GM19463 (cell line): ENCODE measurements around the gene CD248.

Source experiments
- ATAC-seq: cut with Tn5 transposase; IDR thresholded peaks from one replicate; pipeline ENCODE4 v1.9.1; 2021; ENCODE audit warnings: mild to moderate bottlenecking, moderate library complexity; ENCODE audit not compliant: unreplicated experiment

Gene CD248

DNA sequence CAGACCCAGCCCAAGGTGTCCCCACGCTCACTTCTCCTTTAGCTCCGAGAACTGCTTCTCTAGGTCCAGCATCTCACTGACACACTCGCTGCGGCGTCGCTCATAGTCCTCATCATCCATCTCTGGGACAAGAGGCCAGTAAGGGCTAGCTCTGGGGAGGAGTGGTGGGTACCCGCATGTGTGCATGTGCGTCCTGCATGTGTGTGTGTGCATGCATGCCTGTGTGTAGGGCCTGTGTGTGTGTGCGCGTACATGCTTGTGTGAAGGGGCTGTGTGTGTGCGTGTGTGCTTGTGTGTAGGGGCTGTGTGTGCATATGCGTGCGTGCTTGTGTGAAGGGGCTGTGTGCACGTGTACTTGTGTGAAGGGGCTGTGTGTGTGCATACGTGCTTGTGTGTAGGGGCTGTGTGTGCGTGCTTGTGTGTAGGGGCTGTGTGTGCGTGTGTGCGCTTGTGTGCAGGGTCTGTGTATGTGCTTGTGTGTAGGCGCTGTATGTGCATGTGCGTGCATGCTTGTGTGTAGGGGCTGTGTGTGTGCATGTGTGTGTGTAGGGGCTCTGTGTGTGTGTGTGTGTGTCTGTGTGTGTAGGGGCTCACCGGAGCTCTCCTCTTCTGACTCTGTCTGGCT is 24.8 kb upstream of the CD248 start:
- no peak for ATAC-seq

DNA sequence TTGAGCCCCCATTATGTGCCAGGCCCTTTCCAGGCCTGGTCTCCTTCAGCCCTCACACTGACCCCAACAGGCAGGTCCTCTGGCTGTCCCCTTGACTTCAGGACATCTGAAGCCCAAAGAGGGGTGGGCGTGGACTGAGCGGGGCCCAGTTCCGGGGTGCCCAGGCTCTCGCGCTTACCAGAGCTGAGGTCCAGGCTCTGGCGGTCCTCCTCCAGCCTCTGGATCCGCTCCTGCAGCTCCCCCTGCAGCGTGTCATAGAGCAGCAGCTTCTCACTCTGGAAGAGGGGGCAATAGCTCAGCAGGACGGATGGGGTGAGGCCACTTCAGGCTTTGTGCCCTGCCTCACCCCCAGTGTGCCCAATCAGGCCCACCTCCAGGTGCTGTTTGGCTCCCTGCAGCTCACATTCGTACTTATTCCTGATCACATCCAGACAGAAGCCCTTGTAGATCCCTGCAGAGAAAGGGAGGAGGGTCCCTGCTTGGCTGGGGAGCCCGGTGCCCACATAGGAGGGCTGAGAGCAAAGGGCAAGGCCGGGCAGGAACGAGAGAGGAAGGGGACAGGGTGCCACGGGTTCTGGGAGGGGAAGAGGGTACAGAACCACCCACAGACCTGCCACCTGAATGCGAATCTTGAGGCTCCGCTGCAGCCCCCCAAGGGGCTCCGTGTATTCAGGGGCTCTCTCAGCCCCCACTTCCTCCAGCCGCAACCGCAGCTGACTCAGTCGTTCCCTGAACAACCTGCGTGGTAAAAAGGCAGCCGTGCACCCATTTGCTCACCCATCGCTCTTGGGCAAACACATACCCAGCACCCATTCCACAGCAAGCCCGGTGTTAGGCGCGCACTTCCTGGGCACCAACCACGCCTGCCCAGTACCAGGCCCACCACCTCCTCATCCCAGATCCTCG is 24.0 kb upstream of the CD248 start:
- no peak for ATAC-seq

DNA sequence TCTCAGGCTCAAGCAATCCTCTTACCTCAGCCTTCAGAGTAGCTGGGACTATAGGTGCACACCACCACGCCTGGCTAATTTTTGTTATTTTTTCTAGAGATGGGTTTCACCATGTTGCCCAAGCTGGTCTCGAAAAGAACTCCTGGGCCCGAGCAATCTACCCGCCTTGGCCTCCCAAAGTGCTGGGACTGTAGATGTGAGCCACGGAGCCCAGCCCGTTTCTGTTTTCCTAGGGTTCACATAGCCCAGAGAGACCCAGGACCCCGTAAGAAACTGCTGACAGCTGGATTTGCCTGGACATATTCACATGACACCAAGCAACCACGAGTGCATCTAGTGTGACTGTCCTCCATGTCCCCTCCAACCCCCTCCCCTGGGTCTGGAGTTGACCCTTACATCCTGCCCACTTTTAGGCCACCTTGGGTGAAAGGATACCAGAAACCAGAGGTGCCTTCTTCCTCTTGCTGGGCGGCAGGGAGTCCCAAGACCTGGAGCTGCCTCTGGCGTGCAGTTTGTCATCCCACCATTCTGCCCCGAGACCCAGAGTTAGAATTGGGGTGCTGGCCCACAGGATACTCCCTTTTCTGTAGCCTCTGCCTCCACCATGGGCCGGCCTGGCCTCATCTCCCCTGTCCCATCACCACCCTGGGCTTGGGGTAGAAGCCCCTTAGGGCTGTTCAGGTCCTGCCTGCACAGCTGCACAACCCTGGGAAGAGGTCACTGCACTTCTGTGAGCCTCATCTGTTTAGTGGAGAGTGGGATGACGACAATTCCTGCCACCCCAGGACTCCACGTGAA is 23.0 kb upstream of the CD248 start:
- no peak for ATAC-seq

DNA sequence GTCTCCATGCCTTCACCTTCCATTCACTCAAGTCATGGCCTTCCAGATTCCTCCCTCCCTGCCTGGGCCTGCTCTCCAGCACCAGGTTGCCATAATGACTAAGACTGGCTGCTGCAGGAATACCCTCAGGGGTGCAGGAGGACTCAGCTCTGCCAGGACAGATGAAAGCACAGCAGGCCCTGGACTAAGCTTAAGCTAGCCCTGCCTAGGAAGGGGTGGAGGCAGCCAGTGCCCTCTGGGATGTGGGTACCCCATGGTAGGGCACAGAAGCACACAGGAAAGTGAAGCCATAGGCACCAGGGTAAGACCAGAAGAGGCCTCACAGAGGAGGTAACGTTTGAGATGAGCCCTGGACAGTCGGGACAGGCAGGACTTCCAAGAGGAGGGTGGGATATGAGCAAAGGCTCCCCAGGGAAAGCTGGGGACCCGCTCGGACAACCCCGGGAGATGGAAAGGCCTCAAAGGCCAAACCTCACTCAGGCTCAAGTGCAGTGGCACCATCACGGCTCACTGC is 22.4 kb upstream of the CD248 start:
- ATAC-seq, result no peak

DNA sequence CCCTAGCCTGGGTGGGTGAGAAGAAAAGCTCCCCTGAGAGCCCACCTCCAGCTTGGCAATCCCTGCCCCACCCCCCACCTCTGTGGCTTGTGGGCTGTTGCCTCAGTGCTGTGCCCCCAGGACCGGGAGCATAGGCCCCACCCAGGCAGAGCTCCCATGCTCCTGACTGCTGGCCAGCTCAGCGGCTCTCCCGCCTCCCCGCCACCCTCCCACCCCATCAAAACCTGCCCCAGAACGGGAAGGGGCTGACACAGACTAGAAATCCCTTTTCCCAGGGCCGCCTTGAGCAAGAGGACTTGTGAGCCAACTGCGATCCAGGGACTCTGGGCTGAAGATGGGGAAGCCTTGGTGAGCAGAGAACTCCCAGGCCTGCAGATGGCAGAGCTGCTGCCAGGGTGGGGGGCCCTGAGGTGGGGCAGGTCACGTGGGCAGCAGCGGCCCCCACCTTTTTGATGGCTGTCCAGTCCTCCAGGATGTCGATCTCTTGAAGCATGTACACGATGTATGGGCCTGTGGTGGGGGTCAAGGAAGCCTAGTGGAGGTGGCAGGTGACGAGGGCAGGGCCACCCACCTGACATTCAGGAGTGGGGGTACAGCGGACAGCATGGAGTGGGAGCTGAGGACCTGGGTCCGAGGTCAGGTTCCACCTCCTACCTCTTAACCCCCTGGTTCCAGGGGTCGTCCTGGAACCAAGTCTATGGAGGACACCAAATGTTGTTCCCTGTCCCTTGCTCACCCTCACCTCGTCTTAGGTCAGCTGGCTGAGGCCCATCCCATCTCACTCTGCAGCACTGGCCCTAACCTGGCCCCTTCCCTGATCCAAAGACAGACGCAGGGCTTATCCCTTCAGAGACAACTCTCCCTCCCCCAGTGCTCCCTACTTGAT is 21.7 kb upstream of the CD248 start:
- ATAC-seq, result no peak

DNA sequence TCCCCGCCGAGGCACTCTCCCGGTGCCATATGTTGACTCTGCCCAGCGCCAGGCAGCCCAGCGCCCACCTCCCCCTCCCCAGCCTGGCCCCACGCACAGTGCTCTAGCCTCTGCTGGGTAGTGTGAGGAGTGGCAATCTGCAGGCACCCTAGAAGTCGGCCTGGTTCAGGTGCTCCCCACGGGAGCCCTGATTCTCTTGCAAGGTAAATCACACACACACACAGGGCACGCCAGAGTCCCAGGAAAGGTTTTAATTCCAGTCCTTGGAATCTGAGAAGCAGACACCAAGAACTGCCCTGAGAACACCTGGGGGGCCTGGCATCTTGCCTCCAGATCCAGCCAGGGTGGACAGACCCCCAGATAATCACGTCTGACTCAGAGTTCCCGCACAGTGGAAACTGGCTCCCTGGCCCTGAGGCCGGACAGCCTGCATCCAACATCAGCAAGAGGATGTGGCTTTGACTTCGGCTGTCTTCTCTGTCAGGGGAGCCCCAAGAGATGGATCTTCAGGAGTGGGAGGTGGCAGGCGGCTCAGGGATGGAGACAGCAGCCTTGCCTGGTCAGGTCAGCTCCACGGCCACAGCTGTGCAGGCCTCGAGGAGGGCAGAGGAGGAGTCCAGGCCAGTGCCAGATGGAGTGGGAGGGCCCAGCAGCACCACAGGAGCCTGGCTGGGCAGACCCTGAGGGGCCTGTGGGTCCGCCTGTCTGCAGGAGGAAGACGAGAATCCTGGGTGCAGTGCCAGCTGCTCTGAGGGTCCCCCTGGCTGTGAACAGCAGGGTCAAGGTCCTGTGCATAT is 20.5 kb upstream of the CD248 start:
- no peak for ATAC-seq

DNA sequence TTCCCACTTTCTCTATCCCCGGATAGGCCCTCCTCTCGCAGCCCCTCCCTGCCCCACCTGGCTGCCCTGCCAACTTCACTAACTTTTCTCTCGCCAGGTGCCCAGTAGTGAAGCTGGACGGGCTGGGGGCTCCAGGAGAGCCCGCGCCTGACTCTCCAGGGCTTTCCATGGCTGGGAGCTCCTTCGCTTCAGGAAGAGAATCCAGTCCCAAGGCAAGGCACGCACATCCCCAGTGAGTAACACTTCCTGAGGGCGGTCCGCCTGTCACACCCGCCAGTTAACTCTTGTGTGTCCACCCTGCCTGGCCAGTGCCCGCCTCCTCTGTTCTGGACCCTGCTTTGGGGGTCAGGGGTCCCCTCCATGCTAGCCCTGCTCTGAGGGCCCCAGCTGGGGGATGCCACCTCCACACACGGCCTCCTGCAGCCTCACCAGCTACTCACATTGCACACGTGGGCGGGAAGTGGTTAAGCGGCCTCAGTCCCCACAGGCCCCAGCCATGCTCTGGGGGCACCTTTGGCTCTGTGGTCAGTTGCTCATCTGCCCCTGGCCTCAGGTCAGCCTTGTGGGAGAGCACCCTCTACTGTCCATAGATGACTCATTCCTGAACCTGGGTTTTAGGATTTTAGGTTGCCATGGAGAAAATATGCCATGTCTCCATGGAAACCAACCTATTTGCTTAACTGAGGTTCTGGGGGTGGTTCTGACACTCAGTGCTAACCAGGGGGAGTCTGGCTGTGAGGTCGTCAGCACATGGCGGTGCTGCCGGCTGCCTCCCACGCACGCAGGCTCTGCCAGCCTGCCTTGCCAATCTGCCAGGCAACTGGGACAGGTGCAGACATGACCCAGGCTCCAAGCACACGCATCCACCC is 19.6 kb upstream of the CD248 start, which contains the start of gene RIN1:
RIN1 (minus strand) TSS at position 201 of the 869 bp plus-strand sequence; CDS start at position 169, 32 bp downstream.
- ATAC-seq, result peak; percentile 90

DNA sequence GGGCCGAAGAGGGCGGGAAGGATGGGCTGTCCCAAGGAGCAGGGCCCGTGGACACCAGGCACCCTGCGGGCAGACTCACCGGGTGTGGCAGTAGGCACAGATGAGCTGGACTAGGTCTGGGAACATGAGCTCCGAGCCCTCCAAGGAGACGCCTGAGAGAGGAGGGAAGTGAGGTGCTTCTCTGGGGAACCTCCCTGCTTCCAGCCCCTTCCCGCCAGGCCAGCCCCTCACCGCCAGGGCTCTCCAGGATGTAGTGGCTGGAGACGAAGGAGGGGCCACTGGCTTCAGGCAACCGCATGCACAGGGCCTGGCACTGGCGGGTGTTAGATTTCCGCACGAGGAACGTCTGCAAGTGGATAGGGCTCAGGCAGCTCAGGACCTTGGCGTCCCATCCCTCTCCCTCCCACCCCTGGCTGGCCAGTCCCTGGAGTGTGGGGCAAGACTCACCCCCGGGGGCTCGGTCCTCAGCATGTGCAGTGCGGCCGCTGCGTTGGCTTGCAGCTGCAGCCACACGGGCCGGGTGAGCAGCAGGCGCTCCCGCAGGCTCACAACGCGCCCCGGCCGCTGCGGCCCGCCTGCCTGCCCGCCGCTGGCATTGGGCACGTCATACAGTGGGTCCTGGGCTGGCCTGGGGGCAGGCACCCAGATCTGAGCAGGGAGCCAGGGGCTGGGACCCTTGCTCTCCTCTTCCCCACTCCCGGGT is 18.8 kb upstream of the CD248 start:
- ATAC-seq, result no peak

DNA sequence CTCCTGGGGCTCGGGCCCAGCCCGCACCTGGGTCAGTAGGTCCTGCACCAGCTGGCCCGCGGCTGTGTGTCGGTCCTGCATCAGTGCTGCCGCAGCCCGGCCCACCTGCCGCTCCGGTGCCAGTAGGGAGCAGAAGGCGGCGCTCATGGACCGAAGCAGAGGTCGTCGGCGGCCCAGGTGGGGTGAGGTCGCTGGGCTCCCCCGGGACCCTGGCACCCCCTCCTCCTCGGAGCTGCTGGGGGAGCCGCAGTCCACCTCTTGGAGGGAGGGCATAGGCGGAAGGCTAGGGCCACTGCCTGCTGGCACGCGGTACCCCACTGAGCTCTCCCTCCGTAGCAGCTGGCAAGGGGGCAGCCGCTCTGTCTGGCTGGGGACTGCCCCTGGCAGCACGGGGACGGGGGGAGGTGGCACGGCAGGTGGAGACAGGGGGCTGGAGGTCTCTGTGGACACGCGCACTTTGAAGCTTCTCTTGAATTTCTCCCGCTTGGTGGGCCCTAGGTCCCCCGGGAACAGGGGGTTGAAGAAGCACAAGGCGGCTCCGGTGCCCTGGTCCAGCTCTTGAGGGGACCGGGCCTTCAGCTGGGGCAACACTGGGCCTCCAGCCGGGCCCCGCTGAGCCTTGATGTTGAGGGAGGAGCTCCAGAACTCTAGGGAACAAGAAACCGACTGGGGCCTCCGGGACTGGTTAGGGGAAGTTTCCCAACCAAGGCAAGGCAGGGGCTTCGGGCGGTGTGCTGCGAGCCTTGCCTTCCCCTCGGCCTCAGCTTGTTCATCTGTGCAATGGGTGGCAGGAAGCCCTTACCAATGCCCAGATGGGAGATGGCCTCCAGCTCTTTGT is 18.0 kb upstream of the CD248 start:
- ATAC-seq, result no peak

DNA sequence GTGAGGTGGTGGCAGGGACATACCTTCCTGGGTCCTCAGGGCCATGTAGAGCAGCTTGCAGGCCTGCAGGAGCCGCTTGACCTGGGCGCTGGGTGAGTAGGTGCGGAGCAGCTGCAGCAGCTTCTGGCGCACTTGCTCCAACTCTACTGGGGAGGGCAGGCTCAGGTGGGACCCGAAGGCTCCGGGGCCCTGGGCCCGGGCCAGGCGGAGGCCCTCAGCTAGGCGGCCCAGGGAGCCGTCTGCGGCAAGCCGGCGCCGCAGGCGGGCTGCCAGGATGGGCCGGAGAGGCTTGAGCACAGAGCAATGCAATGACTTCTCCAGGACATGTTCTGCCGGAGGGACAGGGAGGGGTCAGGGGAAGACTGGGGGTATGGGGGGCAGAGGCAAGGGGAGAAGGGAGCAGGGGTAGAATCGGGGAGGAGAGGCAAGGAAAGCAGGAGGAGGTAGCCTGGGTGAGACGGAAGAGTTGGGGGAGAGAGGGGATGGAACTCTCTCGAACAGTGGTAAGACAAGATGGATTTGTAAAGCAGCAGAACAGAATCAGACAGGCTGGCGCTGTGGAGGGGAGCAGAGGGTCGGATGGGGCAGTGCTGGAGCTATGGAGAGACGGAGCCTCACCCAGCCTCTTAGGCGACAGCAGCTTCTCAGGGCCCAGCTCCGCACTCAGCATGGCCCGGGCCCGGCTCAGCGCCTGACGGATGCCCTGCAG is 17.2 kb upstream of the CD248 start:
- no peak for ATAC-seq

DNA sequence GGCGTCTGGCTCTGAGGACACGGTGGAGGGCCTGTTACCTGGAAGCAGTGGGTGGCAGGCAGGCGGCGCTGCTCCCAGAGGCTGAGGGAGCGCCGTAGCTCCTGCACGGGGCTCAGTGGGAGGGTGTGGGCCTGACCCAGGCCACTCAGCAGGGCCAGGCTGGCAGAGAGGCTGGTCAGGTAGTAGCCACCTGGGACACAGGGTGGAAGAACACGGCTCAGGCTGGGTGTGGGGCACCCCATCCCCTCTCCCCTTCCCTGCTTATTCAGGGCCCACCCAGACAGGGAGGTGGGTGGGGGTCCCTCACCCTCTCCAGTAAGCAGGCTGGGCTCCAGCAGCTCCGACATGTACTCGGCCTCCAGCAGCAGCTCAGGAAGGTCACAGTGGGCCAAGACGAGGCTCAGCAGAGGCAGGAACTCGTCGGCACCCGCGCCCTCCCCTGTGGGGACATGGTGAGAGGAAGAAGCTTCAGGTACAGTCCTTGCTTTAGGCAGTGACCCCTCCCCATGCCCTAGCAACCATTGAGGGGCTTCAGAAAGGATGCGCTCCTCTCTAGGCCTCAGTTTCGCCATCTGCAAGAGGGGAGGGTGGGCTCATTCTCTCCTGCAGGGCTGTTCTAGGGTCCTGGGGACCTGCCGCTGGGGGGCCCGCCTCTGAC is 16.5 kb upstream of the CD248 start:
- no peak for ATAC-seq

DNA sequence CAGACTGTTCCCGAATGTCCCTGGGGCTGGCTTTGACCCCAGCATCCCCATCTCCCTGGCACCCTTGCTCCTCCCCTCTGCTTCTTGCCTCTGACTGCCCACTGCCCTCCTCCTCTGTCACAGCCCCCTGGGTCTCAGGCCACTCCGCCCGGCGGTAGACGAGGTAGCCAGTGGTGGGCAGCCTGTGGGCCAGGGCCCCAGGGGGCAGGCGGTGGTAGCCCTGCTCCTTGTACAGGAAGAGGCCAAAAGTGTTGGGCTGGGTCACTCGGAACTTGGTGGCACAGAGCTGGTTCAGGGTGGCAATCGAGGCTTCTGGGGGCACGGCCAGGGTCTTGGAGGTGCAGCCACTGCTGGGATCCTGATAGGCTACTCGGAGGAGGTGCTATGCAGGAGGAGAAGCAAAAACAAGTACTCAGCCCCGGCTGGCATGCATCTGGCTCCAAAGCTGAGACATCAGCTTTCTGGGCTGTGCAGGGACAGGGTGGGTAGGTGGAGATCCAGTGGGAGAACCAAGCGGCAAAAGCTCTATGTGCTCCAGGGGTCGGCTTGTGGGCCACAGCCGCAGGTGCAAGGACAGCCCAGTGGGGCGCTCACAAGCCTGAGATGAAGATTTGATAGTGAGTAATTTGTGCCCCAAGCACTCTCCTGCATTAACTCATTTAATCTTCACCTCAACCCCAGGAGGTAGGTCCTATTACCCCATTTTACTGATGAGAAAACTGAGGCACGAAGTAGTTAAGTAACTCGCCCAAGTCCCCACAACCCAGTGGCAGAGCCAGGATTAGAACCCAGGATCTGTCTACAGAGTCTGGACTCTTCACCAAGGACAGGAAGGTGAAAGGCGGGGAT is 15.8 kb upstream of the CD248 start:
- ATAC-seq, result no peak

DNA sequence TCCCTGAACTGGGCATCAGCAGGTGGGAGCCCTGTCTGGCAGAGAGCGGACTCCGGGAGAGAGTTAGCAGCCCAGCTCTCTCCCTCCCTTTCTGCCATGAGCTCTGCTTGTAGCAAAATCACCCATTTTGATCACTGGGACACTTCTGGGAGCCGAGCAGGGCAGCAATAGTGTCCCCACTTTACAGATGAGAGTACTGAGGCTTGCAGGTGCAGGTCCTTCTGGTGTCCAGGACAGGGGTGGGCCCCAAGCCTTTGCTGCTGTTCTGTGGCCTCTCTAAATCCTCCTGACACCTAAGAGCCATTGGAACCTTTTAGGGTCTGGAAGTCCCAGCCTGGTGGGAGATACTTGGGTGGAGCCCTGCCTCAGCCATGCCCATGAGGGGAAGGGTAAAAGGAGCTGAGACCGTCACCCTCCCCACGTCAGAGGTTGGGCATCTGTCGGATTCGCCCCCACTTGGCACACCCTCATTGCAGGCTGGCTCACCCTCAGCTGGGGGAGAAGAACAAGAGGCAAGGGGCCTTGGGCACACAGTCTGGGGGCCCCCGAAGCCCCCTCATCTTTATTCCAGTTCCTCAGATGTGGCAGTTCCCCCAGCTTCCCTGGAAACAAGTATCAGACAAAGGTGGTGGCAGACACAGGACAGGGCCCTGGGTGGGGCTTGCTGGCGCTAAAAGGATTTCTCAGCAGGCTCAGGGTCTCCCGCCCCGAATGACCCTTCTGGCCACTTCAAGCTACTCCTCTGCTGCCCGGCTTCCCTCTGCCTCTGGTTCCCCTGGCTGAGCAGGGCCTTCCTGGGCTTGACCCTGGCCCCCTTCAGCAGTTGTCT is 14.9 kb upstream of the CD248 start:
- no peak for ATAC-seq

DNA sequence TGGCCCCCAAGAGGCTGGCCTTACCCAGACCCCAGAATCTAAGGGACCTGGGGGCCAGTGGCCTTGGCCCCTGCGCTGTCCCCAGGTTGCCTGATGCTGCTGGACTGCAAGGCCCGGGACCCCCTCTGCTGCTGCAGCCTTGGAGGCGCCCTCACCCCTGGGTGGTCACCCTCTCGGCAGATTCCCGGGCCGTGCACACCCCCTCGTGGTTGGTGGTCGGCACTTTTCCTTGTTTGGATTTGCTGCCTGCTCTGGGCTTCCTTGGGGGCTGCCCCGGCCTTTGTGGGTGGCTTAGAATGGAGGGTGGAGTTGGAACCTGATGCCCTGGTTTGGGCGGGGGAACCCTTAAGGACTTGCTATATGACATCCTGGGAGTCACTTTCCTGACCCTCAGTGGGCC is 14.1 kb upstream of the CD248 start:
- no peak for ATAC-seq
